ENCODE data around the gene MRS2. TPM values are rescaled to one million over a fixed set of nuclear protein-coding genes. Genes with fewer than 3 reads are reported as not detected.

MRS2 gene, protein sequence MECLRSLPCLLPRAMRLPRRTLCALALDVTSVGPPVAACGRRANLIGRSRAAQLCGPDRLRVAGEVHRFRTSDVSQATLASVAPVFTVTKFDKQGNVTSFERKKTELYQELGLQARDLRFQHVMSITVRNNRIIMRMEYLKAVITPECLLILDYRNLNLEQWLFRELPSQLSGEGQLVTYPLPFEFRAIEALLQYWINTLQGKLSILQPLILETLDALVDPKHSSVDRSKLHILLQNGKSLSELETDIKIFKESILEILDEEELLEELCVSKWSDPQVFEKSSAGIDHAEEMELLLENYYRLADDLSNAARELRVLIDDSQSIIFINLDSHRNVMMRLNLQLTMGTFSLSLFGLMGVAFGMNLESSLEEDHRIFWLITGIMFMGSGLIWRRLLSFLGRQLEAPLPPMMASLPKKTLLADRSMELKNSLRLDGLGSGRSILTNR
- total RNA-seq: 13.2 and 22.8 TPM in 2 replicates

DNA sequence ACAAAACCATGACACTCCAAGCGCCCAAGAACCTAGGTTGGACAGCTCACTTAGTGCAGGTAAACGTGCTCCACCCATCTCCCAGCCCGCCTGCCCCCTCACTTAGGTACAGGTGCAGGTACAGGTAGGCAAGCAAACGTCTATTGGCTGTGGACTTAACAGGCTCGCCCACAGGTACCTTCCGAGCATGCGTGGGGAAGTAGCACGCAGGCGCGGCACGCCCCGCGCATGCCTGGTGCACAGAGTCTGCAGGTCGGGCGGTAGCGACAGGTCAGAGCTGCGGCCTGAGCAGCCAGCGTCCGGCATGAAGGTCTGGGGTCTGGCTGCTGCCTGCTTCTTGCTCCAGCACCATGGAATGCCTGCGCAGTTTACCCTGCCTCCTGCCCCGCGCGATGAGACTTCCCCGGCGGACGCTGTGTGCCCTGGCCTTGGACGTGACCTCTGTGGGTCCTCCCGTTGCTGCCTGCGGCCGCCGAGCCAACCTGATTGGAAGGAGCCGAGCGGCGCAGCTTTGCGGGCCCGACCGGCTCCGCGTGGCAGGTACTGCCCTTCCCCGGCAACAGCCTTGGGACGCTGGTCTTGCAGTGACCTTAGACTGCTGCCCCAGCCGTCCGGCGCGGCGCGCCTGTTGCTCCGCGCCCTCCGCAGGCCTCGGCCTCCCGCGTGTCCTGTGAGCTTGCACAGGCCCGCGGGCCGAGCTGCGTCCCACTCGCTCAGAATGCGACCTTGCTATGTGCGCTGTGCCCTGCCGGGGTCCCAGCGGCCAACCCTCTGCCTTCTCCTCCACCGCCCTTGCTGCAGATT, at the start of gene MRS2:
Gene MRS2 (plus strand): TSS at position 240 of the 804 bp plus-strand sequence. CDS start 111 bp downstream, at position 351.

GRCh38 chr6:24357336-24358218, 45.2 kb upstream of the MRS2 start, which contains the start of gene DCDC2:
DCDC2 (minus strand) TSS chr6:24358059; CDS start chr6:24357750, 309 bp downstream.

Other genes with a start within 250 kb of the MRS2 start
- not detected in 2 replicates for gene DCDC2, start 44.9 kb upstream of the MRS2 start, total RNA-seq
- gene GPLD1, start 86.6 kb downstream of the MRS2 start, total RNA-seq: 1.8 TPM in 1 of 2 replicates, not detected in the other
- 1.4 and 1.6 TPM in 2 replicates for gene ALDH5A1, start 92.0 kb downstream of the MRS2 start, total RNA-seq
- gene KIAA0319, start 243.3 kb downstream of the MRS2 start, total RNA-seq: not detected in 2 replicates